GM12872 (cell line): Measurements from ENCODE around the gene LRRC55.

Experiments
- CTCF ChIP-seq: IDR thresholded peaks from 3 replicates; pipeline ENCODE4 v1.5.1; 2011; ENCODE audit warnings: low read depth, mild to moderate bottlenecking, low read length, moderate library complexity; ENCODE audit not compliant: insufficient read depth

LRRC55 gene

GRCh38 chr11:57178334-57178733, 3.4 kb upstream of the LRRC55 start:
- no peak for TF ChIP-seq CTCF

- no peak for TF ChIP-seq CTCF
These were observed 2.1 kb upstream of the LRRC55 start for GRCh38 chr11:57179681-57180080.

- no peak for TF ChIP-seq CTCF
These were observed 1.6 kb upstream of the LRRC55 start for GRCh38 chr11:57180081-57180561.

- TF ChIP-seq CTCF: no peak
These were observed 789 bp upstream of the LRRC55 start for GRCh38 chr11:57180964-57181363.

- TF ChIP-seq CTCF: no peak
These were observed 1.1 kb downstream of the LRRC55 start for GRCh38 chr11:57182896-57183295.

- no peak for TF ChIP-seq CTCF
These were observed 8.8 kb downstream of the LRRC55 start for GRCh38 chr11:57190548-57190947.

- TF ChIP-seq CTCF: no peak
These were observed 9.8 kb downstream of the LRRC55 start for GRCh38 chr11:57191311-57192219.
